ENCODE measurements around the gene MBD5.

DNA sequence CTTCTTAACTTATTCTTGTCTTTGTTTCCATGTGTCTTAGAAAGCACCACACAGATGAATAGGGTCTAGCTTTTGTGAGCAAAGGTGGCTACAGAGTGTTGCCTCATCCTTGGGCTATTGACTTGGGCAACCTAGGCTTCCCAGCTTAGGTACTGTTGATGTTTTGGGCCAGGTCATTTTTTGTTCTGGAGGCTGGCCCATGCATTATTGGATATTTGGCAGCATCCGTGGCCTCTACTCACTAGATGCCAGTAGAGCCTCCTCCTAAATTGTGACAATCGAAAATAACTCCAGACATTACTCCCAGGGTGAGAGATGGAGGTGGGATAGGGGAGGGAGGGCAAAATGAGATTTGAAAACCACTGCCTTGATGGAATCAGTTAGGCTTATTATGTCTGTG, 496.4 kb downstream of the MBD5 start:
- TF ChIP-seq, protein P1, sequence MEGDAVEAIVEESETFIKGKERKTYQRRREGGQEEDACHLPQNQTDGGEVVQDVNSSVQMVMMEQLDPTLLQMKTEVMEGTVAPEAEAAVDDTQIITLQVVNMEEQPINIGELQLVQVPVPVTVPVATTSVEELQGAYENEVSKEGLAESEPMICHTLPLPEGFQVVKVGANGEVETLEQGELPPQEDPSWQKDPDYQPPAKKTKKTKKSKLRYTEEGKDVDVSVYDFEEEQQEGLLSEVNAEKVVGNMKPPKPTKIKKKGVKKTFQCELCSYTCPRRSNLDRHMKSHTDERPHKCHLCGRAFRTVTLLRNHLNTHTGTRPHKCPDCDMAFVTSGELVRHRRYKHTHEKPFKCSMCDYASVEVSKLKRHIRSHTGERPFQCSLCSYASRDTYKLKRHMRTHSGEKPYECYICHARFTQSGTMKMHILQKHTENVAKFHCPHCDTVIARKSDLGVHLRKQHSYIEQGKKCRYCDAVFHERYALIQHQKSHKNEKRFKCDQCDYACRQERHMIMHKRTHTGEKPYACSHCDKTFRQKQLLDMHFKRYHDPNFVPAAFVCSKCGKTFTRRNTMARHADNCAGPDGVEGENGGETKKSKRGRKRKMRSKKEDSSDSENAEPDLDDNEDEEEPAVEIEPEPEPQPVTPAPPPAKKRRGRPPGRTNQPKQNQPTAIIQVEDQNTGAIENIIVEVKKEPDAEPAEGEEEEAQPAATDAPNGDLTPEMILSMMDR (IDR thresholded peaks at IDR 0.05) = no peak
- TF ChIP-seq POLR2A (IDR thresholded peaks at IDR 0.05) = no peak
